HFF-Myc (cell line): Measurements from ENCODE around the gene UBE2R2.

ENCODE experiments used
- DNase-seq: peaks from one replicate; pipeline ENCODE4 v3.0.0-alpha.2; 2011; ENCODE audit warnings: low read depth; ENCODE audit errors: extremely low read depth
- H3K4me3 ChIP-seq: replicated peaks from 2 replicates; pipeline ENCODE4 v1.5.1; 2011; ENCODE audit warnings: low read depth, mild to moderate bottlenecking, control low read depth, low read length
- TF ChIP-seq, protein P1 (sequence below): IDR thresholded peaks from 2 replicates; pipeline ENCODE4 v1.5.1; 2012; ENCODE audit warnings: mild to moderate bottlenecking, low read depth, low read length, control low read depth; ENCODE audit errors: missing control alignments

The UBE2R2 gene

DNA sequence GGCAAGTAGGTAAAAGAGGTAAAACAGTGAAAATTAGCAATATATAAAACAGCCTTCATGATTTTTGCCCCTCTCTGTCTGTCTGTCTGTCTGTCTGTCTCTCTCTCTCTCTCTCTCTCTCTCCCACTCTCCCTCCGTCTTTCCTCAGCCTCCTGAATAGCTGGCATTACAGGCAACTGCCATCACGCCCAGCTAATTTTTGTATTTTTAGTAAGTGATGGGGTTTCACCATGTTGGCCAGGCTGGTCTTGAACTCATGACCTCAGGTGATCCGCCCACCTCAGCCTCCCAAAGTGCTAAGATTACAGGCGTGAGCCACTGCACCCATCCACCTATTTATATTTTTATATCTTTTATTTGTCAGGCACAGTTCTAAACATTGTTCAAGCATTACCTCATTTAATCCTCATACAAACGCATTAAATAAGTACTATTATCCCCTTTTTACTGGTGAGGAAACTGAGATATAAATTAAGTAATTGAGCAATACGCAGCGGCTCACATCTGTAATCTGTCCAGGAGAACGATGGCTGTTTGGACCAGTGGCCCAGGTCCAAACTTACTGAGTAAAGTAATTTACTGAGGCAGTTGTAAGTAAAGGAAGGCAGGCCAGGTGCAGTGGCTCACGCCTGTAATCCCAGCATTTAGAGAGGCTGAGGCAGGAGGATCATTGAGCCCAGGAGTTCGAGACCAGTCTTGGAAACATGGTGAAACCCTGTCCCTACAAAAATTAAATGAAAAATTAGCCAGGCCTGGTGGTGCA lies 60.9 kb downstream of the UBE2R2 start:
- TF ChIP-seq, protein P1, sequence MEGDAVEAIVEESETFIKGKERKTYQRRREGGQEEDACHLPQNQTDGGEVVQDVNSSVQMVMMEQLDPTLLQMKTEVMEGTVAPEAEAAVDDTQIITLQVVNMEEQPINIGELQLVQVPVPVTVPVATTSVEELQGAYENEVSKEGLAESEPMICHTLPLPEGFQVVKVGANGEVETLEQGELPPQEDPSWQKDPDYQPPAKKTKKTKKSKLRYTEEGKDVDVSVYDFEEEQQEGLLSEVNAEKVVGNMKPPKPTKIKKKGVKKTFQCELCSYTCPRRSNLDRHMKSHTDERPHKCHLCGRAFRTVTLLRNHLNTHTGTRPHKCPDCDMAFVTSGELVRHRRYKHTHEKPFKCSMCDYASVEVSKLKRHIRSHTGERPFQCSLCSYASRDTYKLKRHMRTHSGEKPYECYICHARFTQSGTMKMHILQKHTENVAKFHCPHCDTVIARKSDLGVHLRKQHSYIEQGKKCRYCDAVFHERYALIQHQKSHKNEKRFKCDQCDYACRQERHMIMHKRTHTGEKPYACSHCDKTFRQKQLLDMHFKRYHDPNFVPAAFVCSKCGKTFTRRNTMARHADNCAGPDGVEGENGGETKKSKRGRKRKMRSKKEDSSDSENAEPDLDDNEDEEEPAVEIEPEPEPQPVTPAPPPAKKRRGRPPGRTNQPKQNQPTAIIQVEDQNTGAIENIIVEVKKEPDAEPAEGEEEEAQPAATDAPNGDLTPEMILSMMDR: no peak
- no peak overlapping the region for H3K4me3 ChIP-seq
- no peak for DNase-seq

DNA sequence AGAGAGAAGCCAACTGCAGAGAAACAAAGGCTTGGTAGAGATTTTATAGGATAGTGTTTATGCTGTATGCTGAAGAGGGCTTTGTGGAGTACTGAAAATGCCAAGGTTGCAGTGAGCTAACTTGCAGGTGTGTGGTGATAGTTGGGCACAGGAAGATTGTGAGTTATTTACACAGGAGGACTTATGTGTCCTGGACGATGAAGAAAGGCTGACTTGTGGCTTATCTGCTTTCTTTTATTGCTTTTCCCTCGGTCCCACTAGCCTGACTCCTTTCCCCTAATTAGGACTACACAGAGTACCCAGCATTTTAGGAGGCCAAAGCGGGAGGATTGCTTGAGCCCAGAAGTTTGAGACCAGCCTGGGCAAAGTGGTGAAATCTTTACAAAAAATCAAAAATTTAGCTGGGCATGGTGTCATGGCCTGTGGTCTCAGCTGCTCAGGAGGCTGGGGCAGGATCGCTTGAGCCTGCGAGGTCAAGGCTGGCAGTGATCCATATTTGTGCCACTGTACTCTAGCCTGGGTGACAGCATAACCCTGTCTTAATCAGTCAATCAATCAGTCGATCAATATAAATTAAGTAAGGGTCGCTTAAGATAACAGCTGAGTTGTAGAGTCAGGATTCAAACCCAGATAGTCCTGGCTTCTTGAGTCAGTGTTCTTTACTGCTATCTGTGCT lies 61.9 kb downstream of the UBE2R2 start:
- no peak for DNase-seq
- TF ChIP-seq, protein P1: no peak

DNA sequence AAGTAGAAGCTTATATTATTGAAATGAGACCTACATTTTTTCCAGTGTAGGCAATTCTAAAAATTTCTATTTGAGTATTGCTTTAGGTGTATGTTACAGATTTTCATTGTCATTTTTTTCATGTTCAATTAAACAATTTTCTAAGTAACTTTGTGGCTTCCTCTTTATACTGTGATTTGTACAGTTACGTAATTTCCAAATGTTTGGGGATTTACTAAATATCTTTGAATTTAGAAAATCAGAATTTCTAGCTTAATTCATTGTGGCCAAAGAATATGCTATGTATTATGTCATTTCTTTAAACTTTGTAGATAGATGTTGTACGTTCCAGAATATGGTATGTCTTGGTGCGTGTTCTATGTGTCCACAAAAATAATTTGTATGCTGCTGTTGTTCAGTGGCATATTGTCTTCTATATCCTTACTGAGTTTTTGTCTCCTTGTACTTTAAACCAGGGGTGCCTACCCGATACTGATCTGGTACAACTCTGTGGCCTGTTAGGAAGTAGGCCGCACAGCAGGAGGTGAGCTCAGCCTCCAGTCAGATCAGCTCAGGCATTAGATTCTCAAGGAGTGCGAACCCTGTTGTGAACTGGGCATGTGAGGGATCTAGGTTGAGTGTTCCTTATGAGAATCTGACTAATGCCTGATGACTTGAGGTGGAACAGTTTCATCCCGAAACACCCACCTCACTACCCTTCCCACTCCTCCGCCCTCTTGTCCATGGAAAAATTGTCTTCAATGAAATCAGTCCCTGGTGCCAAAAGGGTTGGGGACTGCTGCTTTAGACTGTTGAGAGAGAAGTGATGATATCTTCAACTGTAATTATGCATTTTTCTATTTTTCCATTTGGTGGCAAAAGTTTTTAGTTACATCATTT lies 63.5 kb downstream of the UBE2R2 start:
- TF ChIP-seq, protein P1: no peak
- no peak for DNase-seq
- H3K4me3 ChIP-seq: no peak overlapping the region

More for the DNA sequence above, 61.9 kb downstream of the UBE2R2 start:
- H3K4me3 ChIP-seq: no peak overlapping the region

DNA sequence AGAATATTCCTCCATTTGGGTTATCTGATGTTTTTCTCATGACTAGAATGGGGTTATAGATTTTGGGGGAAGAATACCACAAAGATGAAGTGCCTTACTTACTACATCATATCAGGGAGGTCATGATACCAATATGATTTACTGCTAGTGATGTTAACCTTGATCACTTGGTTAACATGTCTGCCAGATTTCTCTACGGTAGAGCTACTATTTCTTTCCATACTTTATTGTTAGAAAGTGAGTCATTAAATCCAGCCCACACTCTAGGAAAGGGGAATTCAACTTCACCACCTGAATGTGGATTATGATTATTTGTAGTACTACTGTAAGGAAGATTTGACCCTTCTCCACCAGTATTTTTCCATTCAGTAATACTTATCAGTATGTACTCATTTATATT lies 64.7 kb downstream of the UBE2R2 start:
- DNase-seq: no peak
- TF ChIP-seq, protein P1: no peak
- no peak overlapping the region for H3K4me3 ChIP-seq

DNA sequence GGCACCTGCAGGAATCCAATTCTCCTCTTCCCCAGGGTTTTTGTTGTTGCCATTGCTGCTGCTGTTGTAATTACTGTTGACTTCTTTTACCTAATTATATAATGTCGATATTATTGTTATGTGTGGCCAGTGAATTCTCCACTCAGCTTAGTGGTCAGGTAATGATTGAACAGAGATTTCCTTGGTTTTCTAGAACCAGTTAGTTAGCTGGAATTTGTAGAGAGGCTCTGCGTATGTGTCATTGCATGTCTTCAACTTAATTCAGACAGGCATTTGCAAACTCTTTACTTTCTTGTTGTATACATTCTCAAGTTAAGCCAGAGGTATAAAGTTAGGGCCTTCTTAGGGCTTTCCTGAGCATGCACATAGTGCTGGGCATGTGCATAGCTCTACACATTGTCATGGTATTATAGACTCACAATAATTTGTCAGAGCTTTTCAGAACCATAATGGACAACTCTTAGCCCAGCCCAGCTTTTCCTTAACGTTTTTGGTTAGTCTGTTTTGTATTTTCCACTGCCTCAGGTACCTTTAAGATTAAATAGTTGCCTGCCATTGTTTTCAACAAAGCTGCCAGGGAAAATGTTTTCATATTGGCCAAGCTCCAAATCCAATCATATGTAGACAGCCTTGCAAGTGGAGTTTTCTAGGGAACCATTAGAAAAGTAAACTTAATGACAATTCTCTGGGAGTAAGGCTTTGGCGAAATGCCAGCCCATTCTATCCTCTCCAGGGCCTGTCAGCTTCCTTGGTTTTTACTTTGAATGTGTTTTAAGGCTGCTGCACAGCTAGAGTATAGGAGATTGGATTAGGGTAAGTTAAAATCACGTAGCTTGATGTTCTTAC lies 68.1 kb downstream of the UBE2R2 start:
- no peak for DNase-seq
- TF ChIP-seq, protein P1: no peak
- no peak overlapping the region for H3K4me3 ChIP-seq

DNA sequence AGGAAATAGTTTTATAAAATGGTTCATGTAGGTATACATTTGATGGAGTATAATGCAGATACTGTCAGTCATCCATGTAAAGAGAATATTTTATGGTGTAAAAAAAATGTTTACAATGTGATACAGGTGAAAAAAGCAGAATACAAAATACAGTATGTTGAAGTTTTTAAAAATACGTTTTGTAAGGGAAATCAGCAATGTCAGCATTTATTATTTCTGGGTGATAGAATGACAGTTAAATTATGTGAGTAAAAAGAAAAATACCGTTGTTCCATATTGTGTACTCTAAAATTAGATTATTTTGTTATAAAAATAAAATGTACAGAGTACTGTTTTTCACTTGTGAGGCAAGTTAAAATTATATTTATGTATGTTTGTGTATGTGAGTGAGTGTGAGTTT lies 69.0 kb downstream of the UBE2R2 start:
- TF ChIP-seq, protein P1: no peak
- no peak overlapping the region for H3K4me3 ChIP-seq
- DNase-seq: no peak
